ENCODE results near the gene ADCY6. TPM values are rescaled to one million over a fixed set of nuclear protein-coding genes. Genes with fewer than 3 reads are reported as not detected.

ADCY6 gene
- total RNA-seq, 1 donor from 2014 or later: 69.2 TPM

DNA sequence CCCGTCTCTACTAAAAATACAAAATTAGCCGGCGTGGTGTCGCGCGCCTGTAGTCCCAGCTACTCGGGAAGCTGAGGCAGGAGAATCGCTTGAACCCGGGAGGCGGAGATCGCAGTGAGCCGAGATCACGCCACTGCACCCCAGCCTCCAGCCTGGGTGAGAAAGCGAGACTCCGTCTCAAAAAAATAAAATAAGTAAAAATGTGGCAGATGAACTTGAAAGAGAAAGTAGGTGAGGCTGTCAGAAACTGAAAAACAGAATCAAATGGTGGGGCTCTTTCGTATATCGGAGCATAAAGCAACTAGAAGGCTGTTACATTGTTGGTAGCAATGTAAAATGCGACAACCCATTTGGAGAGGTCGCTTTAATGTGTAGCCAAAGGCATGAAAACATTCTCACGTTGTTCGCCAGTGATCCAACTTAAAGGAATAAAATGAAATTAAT, 71.6 kb downstream of the ADCY6 start:
- Mint-ChIP-seq H3K4me3 (peak overlapping the region; percentile 89), H3K4me1 (peaks cover 29% of the 10 kb centered on the region), H3K9me3 (peaks cover 10% of the 10 kb centered on the region), H3K27ac (peak overlapping the region; percentile 99), H3K36me3 (peaks cover 8% of the 10 kb centered on the region), H3K27me3 (ENCODE audit: low read depth) (no peaks in the 10 kb centered on the region)
- TF ChIP-seq, protein P1, sequence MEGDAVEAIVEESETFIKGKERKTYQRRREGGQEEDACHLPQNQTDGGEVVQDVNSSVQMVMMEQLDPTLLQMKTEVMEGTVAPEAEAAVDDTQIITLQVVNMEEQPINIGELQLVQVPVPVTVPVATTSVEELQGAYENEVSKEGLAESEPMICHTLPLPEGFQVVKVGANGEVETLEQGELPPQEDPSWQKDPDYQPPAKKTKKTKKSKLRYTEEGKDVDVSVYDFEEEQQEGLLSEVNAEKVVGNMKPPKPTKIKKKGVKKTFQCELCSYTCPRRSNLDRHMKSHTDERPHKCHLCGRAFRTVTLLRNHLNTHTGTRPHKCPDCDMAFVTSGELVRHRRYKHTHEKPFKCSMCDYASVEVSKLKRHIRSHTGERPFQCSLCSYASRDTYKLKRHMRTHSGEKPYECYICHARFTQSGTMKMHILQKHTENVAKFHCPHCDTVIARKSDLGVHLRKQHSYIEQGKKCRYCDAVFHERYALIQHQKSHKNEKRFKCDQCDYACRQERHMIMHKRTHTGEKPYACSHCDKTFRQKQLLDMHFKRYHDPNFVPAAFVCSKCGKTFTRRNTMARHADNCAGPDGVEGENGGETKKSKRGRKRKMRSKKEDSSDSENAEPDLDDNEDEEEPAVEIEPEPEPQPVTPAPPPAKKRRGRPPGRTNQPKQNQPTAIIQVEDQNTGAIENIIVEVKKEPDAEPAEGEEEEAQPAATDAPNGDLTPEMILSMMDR (IDR thresholded peaks at IDR 0.05; ENCODE audit: unreplicated experiment): no peak
- DNase-seq (ENCODE audit: low spot score in 2 of 2, unreplicated experiment in 2 of 2): no peak

DNA sequence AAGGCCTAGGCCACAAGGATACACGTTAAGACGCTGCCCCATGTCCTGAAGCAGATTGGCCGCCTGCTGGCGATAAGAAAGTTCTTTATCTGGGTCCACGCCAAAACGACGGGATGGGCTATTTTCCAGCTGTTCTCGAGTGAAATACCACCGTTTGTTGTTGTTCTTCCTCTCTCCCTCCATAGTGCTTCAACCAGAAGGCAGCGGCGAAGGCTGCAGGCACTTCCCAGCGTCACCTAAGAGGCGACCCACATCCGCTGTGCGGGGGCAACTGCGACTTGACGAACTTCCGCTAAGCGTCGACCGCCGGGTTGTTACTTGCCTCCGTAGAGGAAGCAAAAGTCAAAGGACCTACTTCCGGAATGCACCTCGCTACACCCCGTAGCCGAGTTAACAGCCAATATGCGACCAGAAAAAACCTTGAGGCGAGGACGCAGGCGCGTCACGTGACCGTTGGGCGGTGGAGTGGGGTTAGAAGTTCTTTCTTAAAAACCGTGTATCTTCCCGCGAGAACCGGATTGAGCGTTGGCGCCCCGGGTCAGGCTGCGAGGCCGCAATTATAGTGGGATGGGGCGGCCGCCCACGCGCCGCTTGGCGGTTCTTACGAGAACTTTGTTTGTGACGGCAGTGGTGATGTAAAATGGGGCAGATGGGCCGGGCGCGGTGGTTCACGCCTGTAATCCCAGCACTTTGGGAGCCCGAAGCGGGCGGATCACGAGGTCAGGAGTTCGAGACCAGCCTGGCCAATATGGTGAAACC, 72.2 kb downstream of the ADCY6 start, which contains the start of gene CCNT1:
Gene CCNT1, minus strand, starts transcription at position 215 of the 759 bp plus-strand sequence. Its CDS starts 32 bp downstream, at position 183.
- H3K4me1 Mint-ChIP-seq: peaks cover 29% of the 10 kb centered on the region
- no peaks in the 10 kb centered on the region for H3K27me3 Mint-ChIP-seq (ENCODE audit: low read depth)
- TF ChIP-seq, protein P1 (IDR thresholded peaks at IDR 0.05; ENCODE audit: unreplicated experiment): peak; percentile 21
- H3K36me3 Mint-ChIP-seq: peaks cover 8% of the 10 kb centered on the region
- peak within 1 kb of the TSS; percentile 99 for H3K27ac Mint-ChIP-seq
- DNase-seq (ENCODE audit: low spot score in 2 of 2, unreplicated experiment in 2 of 2): peak; percentile 95 to 96
- H3K9me3 Mint-ChIP-seq: peaks cover 10% of the 10 kb centered on the region
- peak within 1 kb of the TSS; percentile 89 for H3K4me3 Mint-ChIP-seq

Small RNAs within 50 kb of the gene (microRNA-seq; reads per million reads assigned to microRNA genes)
- 1.5 reads per million for gene MIR4701

Other genes with a start within 250 kb of the ADCY6 start
- not detected in 3 replicates for gene LALBA, start 219.0 kb downstream of the ADCY6 start, total RNA-seq
- 48.3 to 53.7 TPM (median 48.4 TPM) in 3 replicates for gene KANSL2, start 106.9 kb downstream of the ADCY6 start, total RNA-seq
- gene CCNT1, start 72.4 kb downstream of the ADCY6 start, total RNA-seq: 50.4 to 54.7 TPM (median 52.5 TPM) in 3 replicates
- 107 to 114 TPM (median 113 TPM) in 3 replicates for gene CACNB3, start 29.4 kb upstream of the ADCY6 start, total RNA-seq
- gene DDX23, start 63.1 kb upstream of the ADCY6 start, total RNA-seq: 88.5 to 106 TPM (median 97.9 TPM) in 3 replicates
- gene RND1, start 76.8 kb upstream of the ADCY6 start, total RNA-seq: 14.9 to 15.8 TPM (median 15.0 TPM) in 3 replicates
- gene FKBP11, start 136.4 kb upstream of the ADCY6 start, total RNA-seq: 30.5 to 34.7 TPM (median 33.7 TPM) in 3 replicates
- 123 to 125 TPM (median 125 TPM) in 3 replicates for gene ARF3, start 168.4 kb upstream of the ADCY6 start, total RNA-seq
- gene WNT10B, start 182.6 kb upstream of the ADCY6 start, total RNA-seq: 0.77 to 1.2 TPM (median 0.98 TPM) in 3 replicates
- not detected in 3 replicates for gene WNT1, start 189.2 kb upstream of the ADCY6 start, total RNA-seq
- gene DDN, start 210.3 kb upstream of the ADCY6 start, total RNA-seq: 0.27 to 0.36 TPM (median 0.29 TPM) in 3 replicates
- 58.7 to 61.8 TPM (median 59.4 TPM) in 3 replicates for gene PRKAG1, start 229.7 kb upstream of the ADCY6 start, total RNA-seq